GM12892 (cell line): Measurements from ENCODE around the gene KLHDC7B.

Experiments
- POLR2AphosphoS5 ChIP-seq: IDR thresholded peaks from 2 replicates; pipeline ENCODE4 v1.6.1; 2011; ENCODE audit warnings: low read depth, low read length, control low read depth
- TAF1 ChIP-seq: IDR thresholded peaks from 2 replicates; pipeline ENCODE4 v1.6.1; 2011; ENCODE audit warnings: low read depth, mild to moderate bottlenecking, control low read depth, low read length, borderline replicate concordance

DNA sequence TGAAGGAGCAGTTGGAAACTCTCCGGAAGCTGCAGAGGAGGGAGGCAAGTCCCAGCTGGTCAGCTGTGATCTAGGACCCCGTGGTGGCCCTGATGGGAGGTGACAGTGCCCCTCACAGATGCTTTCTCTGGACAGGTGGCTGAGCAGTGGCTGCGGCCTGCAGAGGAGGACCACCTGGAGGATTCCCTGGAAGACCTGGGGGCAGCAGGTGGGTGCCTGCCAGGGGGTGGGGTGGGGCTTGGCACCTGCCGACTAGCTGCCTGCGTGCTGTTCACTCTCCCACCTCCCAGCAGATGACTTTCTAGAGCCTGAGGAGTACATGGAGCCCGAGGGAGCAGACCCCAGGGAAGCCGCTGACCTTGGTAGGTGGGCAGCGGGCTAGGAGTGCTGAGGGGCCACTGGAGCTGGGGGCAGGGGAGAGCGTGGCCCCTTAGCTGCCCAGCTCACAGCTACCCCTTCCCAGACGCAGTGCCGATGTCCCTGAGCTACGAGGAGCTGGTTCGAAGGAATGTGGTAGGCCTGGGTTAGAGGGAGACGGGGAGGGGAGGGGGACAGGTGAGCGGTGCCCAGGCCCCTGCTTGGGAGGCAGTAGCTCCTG lies 23.4 kb upstream of the KLHDC7B start:
- TF ChIP-seq TAF1, result no peak
- no peak for TF ChIP-seq POLR2AphosphoS5
